Mesenchymal stem cell (in vitro differentiated cells and primary cell): ENCODE results near the gene RNF182.
A peak's percentile ranks its signal among the peaks of the same experiment; 100 is the strongest.

Source experiments
- DNase-seq: peaks from one replicate; pipeline ENCODE4 v3.0.0-alpha.2; 2013
- H2AFZ ChIP-seq: one replicate; pipeline ENCODE4 v1.6.1; 2013; ENCODE audit warnings: low read depth, mild to moderate bottlenecking, control low read depth, inconsistent platforms, low read length, moderate library complexity
- H2AK5ac ChIP-seq: 2 replicates; pipeline ENCODE4 v1.6.1; 2013; ENCODE audit warnings: low read length, moderate library complexity, mild to moderate bottlenecking, inconsistent platforms; ENCODE audit not compliant: severe bottlenecking
- H2BK120ac ChIP-seq: one replicate; pipeline ENCODE4 v1.6.1; 2013; ENCODE audit warnings: low read depth, mild to moderate bottlenecking, inconsistent platforms, low read length, moderate library complexity
- H2BK12ac ChIP-seq, 2 experiments: one replicate each; pipeline ENCODE4 v1.6.1; 2013; ENCODE audit warnings: inconsistent platforms in 2 of 2, low read length in 2 of 2, mild to moderate bottlenecking in 2 of 2, moderate library complexity in 2 of 2, control low read depth in 1 of 2
- H2BK15ac ChIP-seq: one replicate; pipeline ENCODE4 v1.6.1; 2013; ENCODE audit warnings: mild to moderate bottlenecking, low read depth, inconsistent platforms; ENCODE audit not compliant: poor library complexity, severe bottlenecking
- H2BK5ac ChIP-seq: 2 replicates; pipeline ENCODE4 v1.6.1; 2013; ENCODE audit warnings: low read depth, mild to moderate bottlenecking, low read length, control low read depth, inconsistent platforms; ENCODE audit not compliant: poor library complexity, severe bottlenecking
- H3K14ac ChIP-seq, 2 experiments: one replicate each; pipeline ENCODE4 v1.6.1; 2013; ENCODE audit warnings: inconsistent platforms in 2 of 2, low read length in 2 of 2, control low read depth in 1 of 2, mild to moderate bottlenecking in 1 of 2, moderate library complexity in 1 of 2
- H3K18ac ChIP-seq, 2 experiments: one replicate each; pipeline ENCODE4 v1.6.1; 2013; ENCODE audit warnings: inconsistent platforms in 2 of 2, low read length in 2 of 2, control low read depth in 1 of 2, low read depth in 1 of 2, mild to moderate bottlenecking in 1 of 2
- H3K23ac ChIP-seq, 2 experiments: one replicate each; pipeline ENCODE4 v1.6.1; 2013; ENCODE audit warnings: inconsistent platforms in 2 of 2, low read length in 2 of 2, mild to moderate bottlenecking in 2 of 2, moderate library complexity in 2 of 2, control low read depth in 1 of 2
- H3K27ac ChIP-seq: 2 replicates; pipeline ENCODE4 v1.5.1; 2013; ENCODE audit warnings: mild to moderate bottlenecking, moderate library complexity, low read length, control low read depth, inconsistent platforms; ENCODE audit not compliant: poor library complexity, severe bottlenecking
- H3K27me3 ChIP-seq, 2 experiments: 2 replicates each; pipeline versions ENCODE4 v1.6.1 to v1.7.0; 2013; ENCODE audit warnings: low read length in 2 of 2, mild to moderate bottlenecking in 2 of 2, moderate library complexity in 2 of 2, control low read depth in 1 of 2, inconsistent platforms in 1 of 2; ENCODE audit not compliant: control insufficient read depth in 1 of 2, insufficient read depth in 1 of 2
- H3K36me3 ChIP-seq, 2 experiments: 2 replicates each; pipeline versions ENCODE4 v1.6.1 to v1.7.0; 2013; ENCODE audit warnings: low read length in 2 of 2, control low read depth in 1 of 2, inconsistent platforms in 1 of 2, low read depth in 1 of 2, mild to moderate bottlenecking in 1 of 2; ENCODE audit not compliant: insufficient read depth in 2 of 2, control insufficient read depth in 1 of 2
- H3K4ac ChIP-seq, 2 experiments: one replicate each; pipeline ENCODE4 v1.6.1; 2013; ENCODE audit warnings: inconsistent platforms in 2 of 2, low read length in 2 of 2, mild to moderate bottlenecking in 2 of 2, moderate library complexity in 2 of 2, control low read depth in 1 of 2, low read depth in 1 of 2
- H3K4me1 ChIP-seq: 2 replicates; pipeline ENCODE4 v1.6.1; 2013; ENCODE audit warnings: low read depth, low read length, control low read depth; ENCODE audit not compliant: control insufficient read depth, insufficient read depth
- H3K4me2 ChIP-seq: 2 replicates; pipeline ENCODE4 v1.6.1; 2013; ENCODE audit warnings: low read length, mild to moderate bottlenecking, inconsistent platforms; ENCODE audit not compliant: poor library complexity, severe bottlenecking
- H3K4me3 ChIP-seq, 2 experiments: 2 replicates each; pipeline versions ENCODE4 v1.5.1 to v1.7.0; 2013; ENCODE audit warnings: low read length in 2 of 2, mild to moderate bottlenecking in 2 of 2, control low read depth in 1 of 2, low read depth in 1 of 2; ENCODE audit not compliant: insufficient read depth in 1 of 2
- H3K79me1 ChIP-seq: replicated peaks from 2 replicates; pipeline ENCODE4 v1.6.1; 2013; ENCODE audit warnings: mild to moderate bottlenecking, control low read depth, low read length, inconsistent platforms; ENCODE audit not compliant: poor library complexity, severe bottlenecking
- H3K9ac ChIP-seq: 2 replicates; pipeline ENCODE4 v1.7.0; 2013; ENCODE audit warnings: mild to moderate bottlenecking, low read length, moderate library complexity
- H3K9me3 ChIP-seq: 2 replicates; pipeline ENCODE4 v1.7.0; 2013; ENCODE audit warnings: mild to moderate bottlenecking, low read length; ENCODE audit not compliant: control insufficient read depth
- H4K8ac ChIP-seq: one replicate; pipeline ENCODE4 v1.6.1; 2013; ENCODE audit warnings: inconsistent platforms, mild to moderate bottlenecking, low read length, moderate library complexity
- H4K91ac ChIP-seq: one replicate; pipeline ENCODE4 v1.6.1; 2013; ENCODE audit warnings: mild to moderate bottlenecking, low read length, inconsistent platforms
- WGBS: methylation state at CpG from one replicate; pipeline ENCODE4 v1.1.7; 2013; ENCODE audit warnings: mixed read lengths; 5-methylcytosine and 5-hydroxymethylcytosine counted together

RNF182 gene

GRCh38 chr6:14000901-14001300 is 76.1 kb downstream of the RNF182 start:
- H3K9me3 ChIP-seq = no peaks in the 10 kb centered on the region
- no peaks in the 10 kb centered on the region for H3K27me3 ChIP-seq
- peak overlapping the region in 1 of 2 experiments; percentile 17 for H3K4me3 ChIP-seq
- peak overlapping the region; percentile 76 for H3K9ac ChIP-seq
- H3K14ac ChIP-seq = peak overlapping the region in 1 of 2 experiments; percentile 77
- H3K4ac ChIP-seq = peak overlapping the region in 1 of 2 experiments; percentile 82
- peak overlapping the region; percentile 4 to 88 for H3K18ac ChIP-seq
- H2BK120ac ChIP-seq = no peak overlapping the region
- H3K23ac ChIP-seq = no peak overlapping the region
- WGBS = 72% methylated on average over 3 of the region's 3 CpGs
- H2BK12ac ChIP-seq = peak overlapping the region in 1 of 2 experiments; percentile 94
- no peaks in the 10 kb centered on the region for H3K36me3 ChIP-seq
- H3K27ac ChIP-seq = peak overlapping the region; percentile 91
- peaks cover 15% of the 10 kb centered on the region for H3K4me1 ChIP-seq
- no peak overlapping the region for H3K4me2 ChIP-seq
- peak overlapping the region; percentile 62 for H4K8ac ChIP-seq
- peak overlapping the region; percentile 60 for H2AK5ac ChIP-seq
- H2BK15ac ChIP-seq = no peak overlapping the region
- H2BK5ac ChIP-seq = peak overlapping the region; percentile 68
- H3K79me1 ChIP-seq = no peaks in the 10 kb centered on the region
- H2AFZ ChIP-seq = no peak overlapping the region
- no peak overlapping the region for H4K91ac ChIP-seq
- no peak for DNase-seq

GRCh38 chr6:14001329-14002012 is 76.7 kb downstream of the RNF182 start:
- Histone ChIP-seq H3K27ac (peak overlapping the region; percentile 91), H3K14ac (no peak overlapping the region), H2BK120ac (peak overlapping the region; percentile 38), H2BK5ac (peak overlapping the region; percentile 68), H3K4me2 (peak overlapping the region; percentile 32), H2BK12ac (peak overlapping the region; percentile 21 to 45), H4K8ac (peak overlapping the region; percentile 62), H3K36me3 (no peaks in the 10 kb centered on the region), H4K91ac (no peak overlapping the region), H3K4me1 (peaks cover 15% of the 10 kb centered on the region), H3K27me3 (no peaks in the 10 kb centered on the region), H3K23ac (no peak overlapping the region), H3K9me3 (no peaks in the 10 kb centered on the region), H2BK15ac (no peak overlapping the region), H2AFZ (peak overlapping the region; percentile 18), H3K4ac (peak overlapping the region in 1 of 2 experiments; percentile 82), H3K18ac (peak overlapping the region; percentile 4 to 88), H3K79me1 (no peaks in the 10 kb centered on the region), H3K4me3 (peak overlapping the region in 1 of 2 experiments; percentile 33), H2AK5ac (no peak overlapping the region), H3K9ac (peak overlapping the region; percentile 76)
- peak; percentile 99 for DNase-seq
- WGBS = 3% methylated on average over 13 of the region's 13 CpGs

- Histone ChIP-seq H3K4me3 (peak overlapping the region in 1 of 2 experiments; percentile 33), H3K4me2 (no peak overlapping the region), H3K27me3 (no peaks in the 10 kb centered on the region), H4K91ac (peak overlapping the region; percentile 62), H2AFZ (no peak overlapping the region), H3K14ac (no peak overlapping the region), H2BK5ac (no peak overlapping the region), H3K4me1 (peaks cover 15% of the 10 kb centered on the region), H3K9me3 (no peaks in the 10 kb centered on the region), H2BK120ac (no peak overlapping the region), H3K4ac (peak overlapping the region in 1 of 2 experiments; percentile 6), H3K23ac (peak overlapping the region in 1 of 2 experiments; percentile 10), H3K18ac (peak overlapping the region; percentile 24 to 61), H2AK5ac (peak overlapping the region; percentile 60), H3K9ac (peak overlapping the region; percentile 76), H2BK12ac (peak overlapping the region; percentile 18 to 45), H3K36me3 (no peaks in the 10 kb centered on the region), H3K79me1 (no peaks in the 10 kb centered on the region), H2BK15ac (peak overlapping the region; percentile 85), H4K8ac (no peak overlapping the region), H3K27ac (peak overlapping the region; percentile 91)
- DNase-seq = no peak
- WGBS = 97% methylated on average over 46 of the region's 47 CpGs
Measured at GRCh38 chr6:14002176-14002947, 77.6 kb downstream of the RNF182 start.

DNA sequence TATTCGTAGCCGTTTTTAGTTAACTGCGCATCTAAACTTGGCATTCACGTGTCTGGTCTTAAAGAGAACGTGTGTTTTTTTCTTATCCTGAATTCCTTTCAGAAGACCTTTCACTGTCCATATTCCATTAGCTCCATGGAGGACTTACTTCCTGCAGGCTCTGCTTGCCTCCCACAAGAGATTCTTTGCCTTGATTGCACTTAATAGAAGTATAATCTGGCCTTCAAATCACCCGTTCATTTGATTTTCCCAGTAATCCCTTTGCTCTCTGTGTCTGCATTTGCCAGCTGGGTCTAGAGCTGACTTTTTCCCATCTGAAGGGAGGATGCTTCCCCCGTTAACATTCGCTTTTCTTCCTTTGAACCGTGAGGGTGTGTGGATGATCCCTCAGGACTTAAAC is 79.5 kb downstream of the RNF182 start:
- Histone ChIP-seq H3K27me3 (no peaks in the 10 kb centered on the region), H3K36me3 (no peaks in the 10 kb centered on the region), H3K4ac (no peak overlapping the region), H4K8ac (no peak overlapping the region), H4K91ac (no peak overlapping the region), H3K14ac (no peak overlapping the region), H3K4me2 (no peak overlapping the region), H3K79me1 (no peaks in the 10 kb centered on the region), H3K9me3 (no peaks in the 10 kb centered on the region), H2BK120ac (no peak overlapping the region), H3K4me3 (no peak overlapping the region), H2BK12ac (no peak overlapping the region), H3K23ac (no peak overlapping the region), H3K18ac (no peak overlapping the region), H2AK5ac (no peak overlapping the region), H2AFZ (no peak overlapping the region), H3K4me1 (peaks cover 13% of the 10 kb centered on the region), H2BK15ac (no peak overlapping the region), H3K9ac (no peak overlapping the region), H3K27ac (no peak overlapping the region), H2BK5ac (no peak overlapping the region)
- no peak for DNase-seq
- 96% methylated on average over 9 of the region's 9 CpGs for whole genome bisulfite sequencing
